Erythroblast (primary cell): Measurements from ENCODE around the gene SBNO2.
A peak's percentile ranks its signal among the peaks of the same experiment; 100 is the strongest.
"Not testable (repeated sequence)": the region's sequence is repeated elsewhere in the genome, so short reads cannot be mapped to it uniquely, and the experiment has no call there.

Experiments
- DNase-seq, 2 experiments: peaks; one replicate each; lab custom pipeline; 2025; lab: John Stamatoyannopoulos, UW
- GATA1 ChIP-seq: IDR thresholded peaks from 2 replicates; pipeline ENCODE4 v1.6.1; 2011; ENCODE audit warnings: low read depth, mild to moderate bottlenecking, control low read depth, low read length, moderate library complexity
- POLR2A ChIP-seq: IDR thresholded peaks from 2 replicates; pipeline ENCODE4 v1.6.1; 2011; ENCODE audit warnings: mild to moderate bottlenecking, low read length

SBNO2 gene

GRCh38 chr19:1136621-1137317 is 37.3 kb downstream of the SBNO2 start:
- no peak for DNase-seq
- no peak for TF ChIP-seq POLR2A
- no peak for TF ChIP-seq GATA1

- TF ChIP-seq GATA1 (no peak), POLR2A (no peak)
- no peak for DNase-seq
Measured at GRCh38 chr19:1136201-1136600, 37.9 kb downstream of the SBNO2 start.

- no peak for TF ChIP-seq GATA1
- TF ChIP-seq POLR2A, result no peak
- DNase-seq, result no peak
Measured at GRCh38 chr19:1135454-1135853, 38.6 kb downstream of the SBNO2 start.

- TF ChIP-seq GATA1, result no peak
- TF ChIP-seq POLR2A, result no peak
- DNase-seq, result no peak
Measured at GRCh38 chr19:1134431-1134830, 39.6 kb downstream of the SBNO2 start.

GRCh38 chr19:1133471-1133929 is 40.6 kb downstream of the SBNO2 start:
- TF ChIP-seq POLR2A, result no peak
- TF ChIP-seq GATA1, result no peak
- DNase-seq, result peak; percentile 33 to 45

GRCh38 chr19:1132552-1133383 is 41.3 kb downstream of the SBNO2 start:
- no peak for TF ChIP-seq GATA1
- TF ChIP-seq POLR2A, result no peak
- DNase-seq, result no peak

GRCh38 chr19:1131718-1132551 is 42.1 kb downstream of the SBNO2 start:
- TF ChIP-seq POLR2A (no peak), GATA1 (no peak)
- DNase-seq, result peak; percentile 51 to 63

- DNase-seq, result no peak
Measured at GRCh38 chr19:1130771-1131717, 43.0 kb downstream of the SBNO2 start.

GRCh38 chr19:1129535-1129934 is 44.5 kb downstream of the SBNO2 start:
- TF ChIP-seq GATA1 (no peak), POLR2A (no peak)
- DNase-seq, result no peak

More at GRCh38 chr19:1130771-1131717, 43.0 kb downstream of the SBNO2 start:
- TF ChIP-seq POLR2A (no peak), GATA1 (no peak)

- not testable (repeated sequence) for DNase-seq
Measured at GRCh38 chr19:1129084-1129483, 45.0 kb downstream of the SBNO2 start.

GRCh38 chr19:1128106-1128505 is 46.0 kb downstream of the SBNO2 start:
- DNase-seq, result no peak

GRCh38 chr19:1126984-1127760 is 46.9 kb downstream of the SBNO2 start:
- DNase-seq, result no peak
- TF ChIP-seq POLR2A (no peak), GATA1 (no peak)

More at GRCh38 chr19:1128106-1128505, 46.0 kb downstream of the SBNO2 start:
- TF ChIP-seq POLR2A (no peak), GATA1 (no peak)
